GM23248 (cell line): ENCODE measurements around the gene CDH13.

Experiments
- EZH2 ChIP-seq: fragments of 200-600 bp; sonication (generic); IDR thresholded peaks from 2 replicates; pipeline ENCODE4 v1.6.1; 2018; ENCODE audit warnings: antibody characterized with exemption, mild to moderate bottlenecking; ENCODE audit not compliant: insufficient read depth, poor library complexity, severe bottlenecking
- EZH2phosphoT487 ChIP-seq: fragments of 200-600 bp; sonication (generic); IDR thresholded peaks from 2 replicates; pipeline ENCODE4 v1.6.1; 2018; ENCODE audit warnings: antibody characterized with exemption, moderate library complexity, mild to moderate bottlenecking, low read depth; ENCODE audit not compliant: insufficient read depth

DNA sequence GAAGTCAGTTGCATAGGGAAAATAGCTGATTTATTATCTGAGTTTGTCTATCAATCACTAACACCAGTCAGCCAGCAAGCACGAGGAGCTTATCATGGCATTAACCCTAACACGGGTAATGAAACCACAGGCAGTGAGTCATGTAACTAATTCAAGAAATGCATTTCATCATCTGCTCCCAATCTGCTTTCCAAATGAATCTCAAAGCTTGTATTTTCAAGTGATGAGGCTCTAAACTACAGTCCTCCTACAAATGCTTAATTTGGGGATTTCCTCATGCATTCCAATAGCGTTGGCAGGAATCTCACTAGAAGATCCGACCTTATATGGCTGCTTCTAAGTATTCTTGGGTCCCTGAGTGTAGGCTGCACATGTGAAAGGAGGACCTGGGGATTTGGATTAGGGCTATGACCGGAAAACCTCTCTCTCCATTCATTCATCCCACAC is 1062.6 kb downstream of the CDH13 start:
- TF ChIP-seq EZH2 (no peak), EZH2phosphoT487 (peak; percentile 87; the same call in 1 of the 2 replicates)
